GM12864 (cell line): Measurements from ENCODE around the gene KCNAB2.

ENCODE experiments used
- DNase-seq: peaks from one replicate; pipeline ENCODE4 v3.0.0-alpha.2; 2011; ENCODE audit warnings: low read depth
- H3K4me3 ChIP-seq: 2 replicates; pipeline ENCODE4 v1.5.1; 2011; ENCODE audit warnings: mild to moderate bottlenecking, low read depth, low read length, control low read depth
- CTCF ChIP-seq: IDR thresholded peaks from 2 replicates; pipeline ENCODE4 v1.5.1; 2011; ENCODE audit warnings: low read depth, mild to moderate bottlenecking, moderate library complexity, low read length, control low read depth, inconsistent platforms; ENCODE audit errors: missing control alignments

Gene KCNAB2

GRCh38 chr1:6113745-6114144 is 68.1 kb downstream of the KCNAB2 start:
- H3K4me3 ChIP-seq, result no peak overlapping the region
- TF ChIP-seq CTCF, result no peak
- no peak for DNase-seq

- no peak for DNase-seq
- no peak for TF ChIP-seq CTCF
- no peak overlapping the region for H3K4me3 ChIP-seq
Measured at GRCh38 chr1:6116137-6116536, 70.4 kb downstream of the KCNAB2 start.

DNA sequence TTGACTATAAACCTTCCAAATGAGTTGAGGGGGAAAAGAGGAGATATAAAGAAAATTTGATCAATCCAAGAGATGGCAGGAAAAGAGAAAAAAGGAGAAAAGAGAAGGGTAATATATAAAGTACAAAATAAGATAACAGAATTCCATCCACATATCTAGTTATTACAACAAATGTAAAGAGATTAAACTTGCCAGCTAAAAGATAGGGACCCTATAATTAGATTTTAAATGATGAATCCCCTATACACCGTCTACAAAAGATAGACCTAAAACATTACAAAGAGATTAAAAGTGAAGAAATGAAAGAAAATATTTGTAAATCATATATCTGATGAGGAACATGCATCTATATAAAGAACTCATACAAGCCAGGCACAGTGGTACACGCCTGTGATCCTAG is 71.4 kb downstream of the KCNAB2 start:
- TF ChIP-seq CTCF, result no peak
- no peak overlapping the region for H3K4me3 ChIP-seq
- DNase-seq, result no peak

DNA sequence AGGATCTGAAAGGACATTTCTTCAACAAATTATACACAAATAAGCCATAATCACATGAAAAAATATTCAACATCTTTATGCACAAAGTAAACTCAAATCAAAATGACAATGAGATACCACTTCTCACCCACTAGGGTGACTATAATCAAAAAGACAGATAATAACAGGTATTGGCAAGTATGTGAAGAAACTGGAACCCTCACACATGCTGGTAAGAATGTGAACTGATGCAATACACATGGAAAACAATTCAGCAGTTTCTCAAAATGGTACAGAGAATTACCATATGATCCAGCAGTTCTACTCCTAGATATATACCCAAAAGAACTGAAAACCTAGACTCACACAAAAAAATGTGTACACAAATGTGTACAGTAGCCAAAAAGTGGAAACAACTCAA is 71.9 kb downstream of the KCNAB2 start:
- no peak for TF ChIP-seq CTCF
- no peak overlapping the region for H3K4me3 ChIP-seq
- DNase-seq, result no peak

GRCh38 chr1:6118415-6118814 is 72.7 kb downstream of the KCNAB2 start:
- no peak for DNase-seq
- no peak overlapping the region for H3K4me3 ChIP-seq
- TF ChIP-seq CTCF, result no peak

GRCh38 chr1:6121021-6121421 is 75.3 kb downstream of the KCNAB2 start:
- no peak for TF ChIP-seq CTCF
- no peak overlapping the region for H3K4me3 ChIP-seq

DNA sequence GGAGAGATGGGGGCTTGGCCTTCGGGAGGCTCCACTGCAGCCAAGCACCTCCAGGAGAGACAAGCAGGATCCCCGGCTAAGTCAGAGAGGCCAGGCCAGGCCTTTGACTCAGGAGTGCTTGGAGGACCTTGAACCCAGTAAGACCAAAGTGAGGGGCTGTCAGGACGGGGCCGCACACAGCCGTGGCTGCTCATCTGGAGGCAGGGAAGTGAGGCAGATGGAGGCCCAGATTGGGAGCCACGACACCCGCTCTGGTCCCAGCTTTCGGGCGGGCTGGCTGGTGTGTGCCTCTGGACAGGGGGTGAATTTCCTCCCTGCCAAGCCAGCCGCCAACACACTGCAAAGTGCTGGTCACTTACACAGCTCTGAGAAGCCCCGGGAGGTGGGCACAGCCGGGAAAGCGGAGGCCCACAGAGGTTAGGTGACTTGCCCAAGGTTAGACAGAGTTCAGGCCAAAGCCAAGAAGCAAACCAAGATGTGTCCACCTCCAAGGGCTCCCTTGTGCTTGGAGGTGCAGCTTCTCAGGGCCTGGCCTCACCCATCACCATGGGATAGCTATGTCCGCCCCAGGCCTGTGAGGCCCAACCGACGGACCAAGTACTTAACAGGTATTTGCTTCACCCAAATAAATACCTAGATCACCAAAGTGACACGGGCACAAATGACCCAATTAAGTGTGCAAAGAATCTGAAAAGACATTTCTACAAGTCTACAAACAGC is 76.1 kb downstream of the KCNAB2 start:
- no peak for DNase-seq
- TF ChIP-seq CTCF, result no peak
- no peak overlapping the region for H3K4me3 ChIP-seq

More at GRCh38 chr1:6121021-6121421, 75.3 kb downstream of the KCNAB2 start:
- no peak for DNase-seq
